Cardiac septum (tissue), 1 donor: Measurements from ENCODE around the gene ANXA10. TPM values are rescaled to one million over a fixed set of nuclear protein-coding genes. Genes with fewer than 3 reads are reported as not detected.
"Not testable (repeated sequence)": the region's sequence is repeated elsewhere in the genome, so short reads cannot be mapped to it uniquely, and the experiment has no call there.

ENCODE experiments used
- DNase-seq: peaks from one replicate; pipeline ENCODE4 v3.0.0-alpha.2; 2020; ENCODE audit warnings: low spot score
- intact Hi-C: fragments of 100-400 bp; cut with DNase I; formaldehyde crosslinking; loops from one replicate; pipeline ENCODE4 v1.14.0; 2022
- total RNA-seq: library from RNA; stranded (reverse); fragmentation: NEBNext Ultra II Directional; extraction: Animal tissue kit (Norgen Biotek cat#: 25700); gene quantifications from one replicate; pipeline ENCODE4 v1.2.1, GENCODE V29; 2021
- donor health status: DM: no; HTN: no; CAD: no.

The ANXA10 gene
- total RNA-seq, 1 donor from 2014 or later, result not detected

GRCh38 chr4:168113059-168113458 is 20.7 kb downstream of the ANXA10 start:
- intact Hi-C loops, DNase-seq: not testable (repeated sequence)

GRCh38 chr4:168118116-168118655 is 25.8 kb downstream of the ANXA10 start:
- intact Hi-C loops, result no loop called here
- no peak for DNase-seq

GRCh38 chr4:168119100-168119499 is 26.8 kb downstream of the ANXA10 start:
- intact Hi-C loops, result no loop called here
- no peak for DNase-seq

- no peak for DNase-seq
- intact Hi-C loops, result no loop called here
Measured at GRCh38 chr4:168119890-168120289, 27.6 kb downstream of the ANXA10 start.

GRCh38 chr4:168120811-168121210 is 28.5 kb downstream of the ANXA10 start:
- intact Hi-C loops, result no loop called here
- no peak for DNase-seq

GRCh38 chr4:168124008-168124641 is 31.8 kb downstream of the ANXA10 start:
- intact Hi-C loops, result no loop called here
- DNase-seq, result no peak

GRCh38 chr4:168126952-168127351 is 34.6 kb downstream of the ANXA10 start:
- DNase-seq, result no peak
- intact Hi-C loops, result no loop called here

GRCh38 chr4:168128601-168129000 is 36.3 kb downstream of the ANXA10 start:
- no peak for DNase-seq
- intact Hi-C loops, result no loop called here

GRCh38 chr4:168129046-168129772 is 36.9 kb downstream of the ANXA10 start:
- intact Hi-C loops, result no loop called here
- no peak for DNase-seq

GRCh38 chr4:168129802-168130201 is 37.5 kb downstream of the ANXA10 start:
- intact Hi-C loops, result no loop called here
- DNase-seq, result no peak

- DNase-seq, result no peak
- intact Hi-C loops, result no loop called here
Measured at GRCh38 chr4:168131196-168131595, 38.9 kb downstream of the ANXA10 start.

- intact Hi-C loops, result no loop called here
Measured at GRCh38 chr4:168134651-168135050, 42.3 kb downstream of the ANXA10 start.

GRCh38 chr4:168135860-168136259 is 43.5 kb downstream of the ANXA10 start:
- DNase-seq, intact Hi-C loops: not testable (repeated sequence)

More at GRCh38 chr4:168134651-168135050, 42.3 kb downstream of the ANXA10 start:
- no peak for DNase-seq

- DNase-seq, intact Hi-C loops: not testable (repeated sequence)
Measured at GRCh38 chr4:168137695-168138094, 45.4 kb downstream of the ANXA10 start.

- intact Hi-C loops, result no loop called here
- no peak for DNase-seq
Measured at GRCh38 chr4:168138143-168138542, 45.8 kb downstream of the ANXA10 start.

- intact Hi-C loops, result no loop called here
Measured at GRCh38 chr4:168139336-168139735, 47.0 kb downstream of the ANXA10 start.

GRCh38 chr4:168141733-168142132 is 49.4 kb downstream of the ANXA10 start:
- intact Hi-C loops, result no loop called here

More at GRCh38 chr4:168139336-168139735, 47.0 kb downstream of the ANXA10 start:
- no peak for DNase-seq

GRCh38 chr4:168143601-168144000 is 51.3 kb downstream of the ANXA10 start:
- intact Hi-C loops, result no loop called here
- DNase-seq, result no peak

More at GRCh38 chr4:168141733-168142132, 49.4 kb downstream of the ANXA10 start:
- DNase-seq, result no peak

- no peak for DNase-seq
- intact Hi-C loops, result no loop called here
Measured at GRCh38 chr4:168150420-168151050, 58.2 kb downstream of the ANXA10 start.

- intact Hi-C loops, result no loop called here
- no peak for DNase-seq
Measured at GRCh38 chr4:168151327-168151726, 59.0 kb downstream of the ANXA10 start.
